GM12878 (cell line): ENCODE data around the gene TDRD10. TPM values are rescaled to one million over a fixed set of nuclear protein-coding genes. Genes with fewer than 3 reads are reported as not detected.

ENCODE experiments used
- ATF2 ChIP-seq: IDR thresholded peaks from 2 replicates; pipeline ENCODE4 v1.6.1; 2012; ENCODE audit warnings: low read length, inconsistent platforms
- CBX3 ChIP-seq: fragments of 200-600 bp; sonication (generic); IDR thresholded peaks from 2 replicates; pipeline ENCODE4 v1.6.1; 2016; ENCODE audit warnings: low read depth, borderline replicate concordance
- E2F8 ChIP-seq: fragments of 450-650 bp; IDR thresholded peaks from 2 replicates; pipeline ENCODE4 v1.6.1; 2018; ENCODE audit warnings: mild to moderate bottlenecking, low read depth, moderate library complexity; ENCODE audit not compliant: partially characterized antibody
- ETV6 ChIP-seq, 2 experiments: fragments of 450-650 bp in 1 of 2; IDR thresholded peaks in 1 of 2; conservative IDR thresholded peaks in 1 of 2; 2 replicates each; pipeline ENCODE4 v1.6.1; 2014; ENCODE audit warnings: antibody characterized with exemption in 1 of 2, borderline replicate concordance in 1 of 2, low read depth in 1 of 2, mild to moderate bottlenecking in 1 of 2, moderate library complexity in 1 of 2
- RAD21 ChIP-seq: IDR thresholded peaks from 2 replicates; pipeline ENCODE4 v1.6.1; 2011; ENCODE audit warnings: mild to moderate bottlenecking, low read depth, low read length, moderate library complexity; ENCODE audit not compliant: insufficient read depth
- RUNX3 ChIP-seq: IDR thresholded peaks from 2 replicates; pipeline ENCODE4 v1.6.1; 2012; ENCODE audit warnings: low read length, inconsistent platforms
- SUZ12 ChIP-seq: fragments of 200-600 bp; sonication (generic); IDR thresholded peaks from one replicate; pipeline ENCODE4 v1.6.1; 2018; ENCODE audit warnings: antibody characterized with exemption, mild to moderate bottlenecking; ENCODE audit not compliant: unreplicated experiment
- TAF1 ChIP-seq: IDR thresholded peaks from 2 replicates; pipeline ENCODE4 v1.6.1; 2011; ENCODE audit warnings: mild to moderate bottlenecking, low read depth, low read length, borderline replicate concordance
- ZSCAN29 ChIP-seq: fragments of 450-650 bp; IDR thresholded peaks from 2 replicates; pipeline ENCODE4 v1.6.1; 2017; ENCODE audit warnings: mild to moderate bottlenecking, moderate library complexity
- polyA plus RNA-seq, 11 experiments: library from polyadenylated mRNA; depleted of rRNA in 4 of 11; unstranded in 6 of 11; stranded (reverse) in 5 of 11; fragments of >200 nt; fragmentation: Nextera tagmentation in 4 of 11; fragmentation: Illumina TruSeq in 1 of 11; extraction: Ambion mirVana in 4 of 11; extraction: Trizol in 1 of 11; gene quantifications; 1 replicate in 1 of 11; 2 replicates in 10 of 11; pipeline versions ENCODE4 v1.2.1 to v1.2.3, GENCODE V29; 2011 to 2016; ENCODE audit warnings: inconsistent platforms in 2 of 11, missing spikeins in 2 of 11, low read depth in 1 of 11
- total RNA-seq, 4 experiments: library from RNA; depleted of rRNA in 3 of 4; stranded (reverse); fragments of >200 nt in 3 of 4; fragmentation: Illumina TruSeq in 1 of 4; extraction: Trizol in 1 of 4; gene quantifications; 2 replicates each; pipeline versions ENCODE4 v1.2.1 to v1.2.3, GENCODE V29; 2013 to 2021
- TF ChIP-seq, protein P1 (sequence below), 3 experiments: IDR thresholded peaks in 2 of 3; conservative IDR thresholded peaks in 1 of 3; 2 replicates each; pipeline ENCODE4 v1.5.1; 2011; ENCODE audit warnings: low read depth in 3 of 3, low read length in 3 of 3, mild to moderate bottlenecking in 3 of 3, control low read depth in 2 of 3, moderate library complexity in 2 of 3, inconsistent platforms in 1 of 3, mixed read lengths in 1 of 3; ENCODE audit not compliant: control insufficient read depth in 2 of 3, insufficient read depth in 1 of 3; ENCODE audit errors: extremely low read depth in 1 of 3

Gene TDRD10
- total and polyA plus RNA-seq, 10 of the 15 experiments (the other 5 are each of a cell fraction or from before 2014, with no cell fraction given) = not detected

DNA sequence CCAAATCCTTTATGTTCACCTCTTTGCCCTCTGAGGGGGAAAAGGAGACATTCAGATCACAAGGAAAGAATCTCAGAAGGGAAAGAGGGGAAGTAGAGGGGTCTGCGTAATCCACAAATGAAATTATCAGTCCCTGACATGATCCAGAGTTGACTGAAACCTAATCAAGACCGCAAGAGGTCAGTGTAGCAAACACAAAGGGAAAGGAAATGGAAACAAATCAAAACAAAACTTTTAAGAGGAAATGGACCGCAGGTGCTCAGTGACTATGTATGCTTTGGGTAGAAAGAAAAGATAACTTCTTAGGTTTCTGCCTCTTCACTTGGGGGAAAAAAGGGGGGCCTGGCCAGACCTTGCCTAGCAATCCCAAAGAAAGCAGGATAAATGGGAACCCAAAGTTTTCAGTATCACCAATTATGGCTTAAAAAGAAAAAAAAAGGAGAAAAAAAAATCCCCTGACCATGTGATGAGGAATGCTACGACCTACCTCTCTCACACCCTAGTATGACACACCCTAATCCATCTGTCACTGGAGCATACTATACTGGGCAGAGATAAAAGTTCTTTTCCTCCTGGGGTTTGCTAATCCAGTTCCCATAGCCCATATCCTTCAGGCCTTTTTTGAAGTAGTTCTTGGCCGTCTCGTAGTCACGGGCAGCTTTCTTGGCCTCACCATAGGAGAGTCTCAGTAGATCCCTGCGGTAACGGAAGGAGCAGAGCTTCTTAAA, 82.4 kb downstream of the TDRD10 start (continued):
- TF ChIP-seq, protein P1, sequence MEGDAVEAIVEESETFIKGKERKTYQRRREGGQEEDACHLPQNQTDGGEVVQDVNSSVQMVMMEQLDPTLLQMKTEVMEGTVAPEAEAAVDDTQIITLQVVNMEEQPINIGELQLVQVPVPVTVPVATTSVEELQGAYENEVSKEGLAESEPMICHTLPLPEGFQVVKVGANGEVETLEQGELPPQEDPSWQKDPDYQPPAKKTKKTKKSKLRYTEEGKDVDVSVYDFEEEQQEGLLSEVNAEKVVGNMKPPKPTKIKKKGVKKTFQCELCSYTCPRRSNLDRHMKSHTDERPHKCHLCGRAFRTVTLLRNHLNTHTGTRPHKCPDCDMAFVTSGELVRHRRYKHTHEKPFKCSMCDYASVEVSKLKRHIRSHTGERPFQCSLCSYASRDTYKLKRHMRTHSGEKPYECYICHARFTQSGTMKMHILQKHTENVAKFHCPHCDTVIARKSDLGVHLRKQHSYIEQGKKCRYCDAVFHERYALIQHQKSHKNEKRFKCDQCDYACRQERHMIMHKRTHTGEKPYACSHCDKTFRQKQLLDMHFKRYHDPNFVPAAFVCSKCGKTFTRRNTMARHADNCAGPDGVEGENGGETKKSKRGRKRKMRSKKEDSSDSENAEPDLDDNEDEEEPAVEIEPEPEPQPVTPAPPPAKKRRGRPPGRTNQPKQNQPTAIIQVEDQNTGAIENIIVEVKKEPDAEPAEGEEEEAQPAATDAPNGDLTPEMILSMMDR (IDR thresholded peaks at IDR 0.05 in 2 of 3, conservative IDR thresholded peaks at IDR 0.05 in 1 of 3; ENCODE audit: control insufficient read depth in 2 of 3, extremely low read depth in 1 of 3, insufficient read depth in 1 of 3, low read depth in 3 of 3, low read length in 3 of 3) = peak in 2 of 3 experiments; percentile 3 to 6; a peak in 1 of 6 replicates
- TF ChIP-seq ZSCAN29 (no peak), SUZ12 (no peak), E2F8 (no peak), RAD21 (peak; percentile 23; the same call in 1 of the 2 replicates), TAF1 (no peak), CBX3 (no peak), ETV6 (conservative IDR thresholded peaks at IDR 0.05 in 1 of 2, IDR thresholded peaks at IDR 0.05 in 1 of 2; ENCODE audit: borderline replicate concordance in 1 of 2, low read depth in 1 of 2) (peak in 1 of 2 experiments; percentile 65; a peak in 1 of 4 replicates), RUNX3 (peak; percentile 31; the same call in 1 of the 2 replicates), ATF2 (0 out of 2 replicates have a peak, but pooled peaks have one; percentile 25)
